AG09319 (cell line): ENCODE results near the gene CCSER2.
"Not testable (repeated sequence)": the region's sequence is repeated elsewhere in the genome, so short reads cannot be mapped to it uniquely, and the experiment has no call there.

Experiments
- DNase-seq: peaks from one replicate; pipeline ENCODE4 v3.0.0-alpha.2; 2010; ENCODE audit warnings: low read depth; ENCODE audit errors: extremely low read depth
- TF ChIP-seq, protein P1 (sequence below): IDR thresholded peaks from 2 replicates; pipeline ENCODE4 v1.5.1; 2011; ENCODE audit warnings: low read depth, mild to moderate bottlenecking, inconsistent platforms, low read length, moderate library complexity

The CCSER2 gene

DNA sequence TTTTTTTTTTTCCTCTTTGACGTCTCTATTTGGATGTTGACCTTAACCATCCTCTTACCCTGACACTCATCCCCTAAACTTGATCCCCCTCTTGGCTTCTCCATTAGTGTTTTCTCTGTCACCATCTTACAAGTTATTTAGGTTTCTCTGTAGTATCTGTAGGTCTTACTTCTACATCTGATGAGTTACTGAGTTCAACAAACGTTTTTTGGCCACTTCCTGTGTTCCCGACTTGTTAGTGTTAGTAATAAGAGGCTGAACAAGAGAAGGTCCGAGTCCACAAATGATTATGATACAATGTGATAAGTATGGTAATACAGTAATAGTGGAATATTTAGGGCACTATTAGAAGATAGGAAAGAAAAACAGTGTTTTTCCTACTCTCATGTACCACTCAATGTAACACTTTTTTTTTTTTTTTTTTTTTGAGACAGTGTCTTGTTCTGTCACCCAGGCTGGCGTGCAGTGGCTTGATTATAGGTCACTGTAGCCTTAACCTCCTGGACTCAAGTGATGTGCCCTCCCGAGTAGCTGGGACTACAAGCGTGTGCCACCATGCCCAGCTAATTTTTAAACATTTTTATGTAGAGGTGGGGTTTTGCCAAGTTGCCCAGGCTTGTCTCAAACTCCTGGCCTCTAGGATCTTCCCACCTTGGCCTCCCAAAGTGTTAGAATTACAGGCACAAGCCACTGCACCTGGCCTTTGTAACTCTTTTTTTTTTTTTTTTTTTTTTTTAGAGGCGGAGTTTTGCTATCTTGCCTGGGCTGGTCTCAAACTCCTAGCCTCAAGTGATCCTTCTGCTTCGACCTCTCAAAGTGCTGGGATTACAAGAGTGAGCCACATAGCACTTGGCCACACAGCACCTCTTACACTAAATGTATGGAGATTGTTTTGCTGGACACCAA is 12.5 kb downstream of the CCSER2 start:
- no peak for DNase-seq
- TF ChIP-seq, protein P1, sequence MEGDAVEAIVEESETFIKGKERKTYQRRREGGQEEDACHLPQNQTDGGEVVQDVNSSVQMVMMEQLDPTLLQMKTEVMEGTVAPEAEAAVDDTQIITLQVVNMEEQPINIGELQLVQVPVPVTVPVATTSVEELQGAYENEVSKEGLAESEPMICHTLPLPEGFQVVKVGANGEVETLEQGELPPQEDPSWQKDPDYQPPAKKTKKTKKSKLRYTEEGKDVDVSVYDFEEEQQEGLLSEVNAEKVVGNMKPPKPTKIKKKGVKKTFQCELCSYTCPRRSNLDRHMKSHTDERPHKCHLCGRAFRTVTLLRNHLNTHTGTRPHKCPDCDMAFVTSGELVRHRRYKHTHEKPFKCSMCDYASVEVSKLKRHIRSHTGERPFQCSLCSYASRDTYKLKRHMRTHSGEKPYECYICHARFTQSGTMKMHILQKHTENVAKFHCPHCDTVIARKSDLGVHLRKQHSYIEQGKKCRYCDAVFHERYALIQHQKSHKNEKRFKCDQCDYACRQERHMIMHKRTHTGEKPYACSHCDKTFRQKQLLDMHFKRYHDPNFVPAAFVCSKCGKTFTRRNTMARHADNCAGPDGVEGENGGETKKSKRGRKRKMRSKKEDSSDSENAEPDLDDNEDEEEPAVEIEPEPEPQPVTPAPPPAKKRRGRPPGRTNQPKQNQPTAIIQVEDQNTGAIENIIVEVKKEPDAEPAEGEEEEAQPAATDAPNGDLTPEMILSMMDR: no peak

DNA sequence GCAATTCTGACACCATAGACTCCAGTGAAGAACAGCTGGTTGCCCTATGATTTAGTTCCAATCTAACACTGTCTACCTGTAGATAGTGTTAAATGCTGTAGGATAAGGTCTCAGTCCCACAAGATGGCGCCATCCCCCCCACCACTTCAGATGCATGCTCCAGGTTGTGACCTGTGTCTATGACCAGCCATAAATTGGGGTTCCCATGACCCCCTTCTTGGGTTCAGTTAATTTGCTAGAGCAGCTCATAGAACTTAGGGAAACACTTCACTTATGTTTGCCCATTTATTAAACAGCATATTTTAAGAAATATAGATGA is 13.1 kb downstream of the CCSER2 start:
- TF ChIP-seq, protein P1: no peak

DNA sequence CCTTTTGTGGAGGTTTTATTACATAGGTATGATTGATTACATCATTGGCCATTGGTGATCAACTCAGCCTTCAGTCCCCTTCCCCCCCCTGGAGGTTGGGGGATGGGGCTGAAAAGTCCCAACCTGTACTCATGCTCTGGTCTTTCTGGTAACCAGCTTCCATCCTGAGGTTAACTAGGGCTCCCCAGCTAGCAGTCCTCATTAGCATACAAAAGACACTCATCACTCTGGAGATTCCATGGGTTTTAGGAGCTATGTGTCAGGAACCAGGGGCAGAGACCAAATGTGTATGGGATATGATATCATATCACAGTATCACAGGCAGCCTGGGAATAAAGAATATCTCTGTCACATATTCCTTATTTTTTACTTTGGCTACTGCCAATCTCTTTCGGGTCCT is 13.6 kb downstream of the CCSER2 start:
- TF ChIP-seq, protein P1: no peak
- no peak for DNase-seq

More for the DNA sequence above, 13.1 kb downstream of the CCSER2 start:
- no peak for DNase-seq

DNA sequence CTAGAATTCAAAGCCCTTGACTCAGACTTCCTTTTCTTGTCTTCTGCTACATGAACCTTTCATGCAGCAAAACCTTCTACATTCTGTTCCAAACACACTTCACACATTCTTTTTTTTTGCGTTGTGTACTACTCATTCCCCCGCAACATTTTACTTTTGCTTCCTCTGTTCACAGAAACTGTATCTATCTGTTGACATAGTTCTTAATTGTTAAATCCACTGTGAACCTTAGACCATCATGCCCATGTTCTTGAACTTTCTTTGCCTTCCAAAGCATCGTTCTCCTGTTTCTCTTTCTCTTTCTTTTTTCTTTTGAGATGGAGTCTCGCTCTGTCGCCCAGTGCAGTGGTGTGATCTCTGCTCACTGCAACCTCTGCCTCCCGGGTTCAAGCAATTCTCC is 14.2 kb downstream of the CCSER2 start:
- TF ChIP-seq, protein P1: no peak

DNA sequence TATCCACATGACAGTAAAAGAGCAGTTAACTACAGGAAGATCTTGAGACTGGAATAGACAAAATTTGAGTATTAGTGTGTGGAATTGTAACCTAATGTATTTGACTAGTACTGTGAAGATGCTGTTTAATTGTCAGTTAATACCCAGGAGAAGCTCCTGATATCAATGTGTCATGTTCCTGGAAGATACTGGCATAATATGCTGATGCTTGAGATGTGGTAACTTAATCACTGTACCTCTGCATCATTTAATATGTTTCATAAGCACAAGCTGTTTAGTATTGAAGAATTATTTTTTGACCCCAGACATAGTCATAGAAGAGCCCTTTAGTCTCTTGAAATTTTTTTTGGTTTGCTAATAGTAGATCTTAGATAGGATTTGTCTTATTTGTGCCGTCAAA is 15.4 kb downstream of the CCSER2 start:
- TF ChIP-seq, protein P1: no peak
- no peak for DNase-seq

More for the DNA sequence above, 14.2 kb downstream of the CCSER2 start:
- no peak for DNase-seq

DNA sequence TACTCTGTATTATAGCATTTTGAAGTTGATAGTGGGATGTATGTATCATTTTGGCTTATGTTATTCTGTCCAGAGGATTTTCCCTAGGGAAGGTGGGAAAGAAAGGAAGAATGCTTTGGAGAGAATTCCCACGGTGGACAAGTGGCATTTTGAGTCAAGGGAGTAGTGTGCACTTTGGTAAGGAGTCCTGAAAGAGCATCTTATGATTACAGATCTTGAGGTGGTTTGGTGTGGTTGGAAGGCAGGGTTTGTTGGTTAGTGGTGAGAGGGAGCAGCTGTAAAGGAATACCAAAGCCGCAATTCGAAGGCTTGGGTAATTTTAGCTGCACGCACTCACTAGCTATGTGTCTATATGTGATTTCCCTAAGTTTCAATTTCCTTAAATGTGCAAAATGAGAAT is 16.1 kb downstream of the CCSER2 start:
- DNase-seq: no peak
- TF ChIP-seq, protein P1: no peak

DNA sequence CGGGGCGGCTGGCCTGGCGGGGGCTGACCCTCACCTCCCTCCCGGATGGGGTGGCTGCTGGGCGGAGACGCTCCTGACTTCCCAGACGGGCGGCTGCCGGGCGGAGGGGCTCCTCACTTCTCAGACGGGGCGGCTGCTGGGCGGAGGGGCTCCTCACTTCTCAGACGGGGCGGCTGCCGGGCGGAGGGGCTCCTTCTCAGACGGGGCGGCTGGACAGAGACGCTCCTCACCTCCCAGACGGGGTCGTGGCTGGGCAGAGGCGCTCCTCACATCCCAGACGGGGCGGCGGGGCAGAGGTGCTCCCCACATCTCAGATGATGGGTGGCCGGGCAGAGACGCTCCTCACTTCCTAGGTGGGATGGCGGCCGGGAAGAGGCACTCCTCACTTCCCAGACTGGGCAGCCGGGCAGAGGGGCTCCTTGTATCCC is 19.2 kb downstream of the CCSER2 start:
- DNase-seq: not testable (repeated sequence)

DNA sequence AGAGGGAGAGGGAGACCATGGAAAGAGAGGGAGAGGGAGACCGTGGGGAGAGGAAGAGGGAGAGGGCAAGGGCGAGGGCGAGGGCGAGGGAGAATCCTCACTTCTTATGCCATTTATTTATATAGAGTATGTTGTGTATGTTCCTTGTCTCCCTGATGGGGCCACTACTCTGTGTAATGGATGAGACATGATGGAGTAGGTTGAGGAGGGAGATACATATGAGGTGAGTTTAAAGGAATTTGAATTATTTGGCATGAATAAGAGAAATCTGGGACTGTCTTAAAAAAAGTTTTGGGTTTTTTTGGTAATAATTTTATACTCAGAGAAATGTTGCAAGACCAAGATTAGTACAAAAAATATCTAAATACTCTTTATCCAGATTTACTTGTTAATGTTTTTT is 20.1 kb downstream of the CCSER2 start:
- TF ChIP-seq, protein P1: no peak
- DNase-seq: no peak
